ENCODE data around the gene IBTK.

GRCh38 chr6:82270881-82271635 is 23.5 kb upstream of the IBTK start:
- TF ChIP-seq CREB5 (CRISPR knock-in tag; IDR thresholded peaks at IDR 0.05; ENCODE audit: low read depth) (no peak), CSDC2 (CRISPR knock-in tag; IDR thresholded peaks at IDR 0.05) (no peak), SNAI2 (CRISPR knock-in tag; IDR thresholded peaks at IDR 0.05) (no peak), PPARA (CRISPR knock-in tag; IDR thresholded peaks at IDR 0.05; ENCODE audit: borderline replicate concordance) (no peak)

All from SK-N-SH treated with all-trans-retinoic acid at 6 μM for 48 hours (cell line).